Measurements from ENCODE around the gene BRD1.

BRD1 gene

GRCh38 chr22:49797706-49798105 lies 30.0 kb downstream of the BRD1 start:
- Histone ChIP-seq H3K9me3 (ENCODE audit: control insufficient read depth, insufficient read depth, low read length) (no peaks in the 10 kb centered on the region), H3K4me1 (ENCODE audit: control insufficient read depth, low read length) (no peaks in the 10 kb centered on the region), H3K4me3 (ENCODE audit: low read length) (no peak overlapping the region), H3F3A (ENCODE audit: control insufficient read depth, insufficient read depth) (no peaks in the 10 kb centered on the region; the same call in 1 of the 2 replicates), H3K27me3 (ENCODE audit: control insufficient read depth, low read length) (no peaks in the 10 kb centered on the region), H3K27ac (ENCODE audit: low read depth, low read length) (no peak overlapping the region), H3K79me2 (ENCODE audit: control insufficient read depth, low read length) (peaks cover 79% of the 10 kb centered on the region), H3K9me2 (replicated peaks; ENCODE audit: control insufficient read depth, low read length) (no peaks in the 10 kb centered on the region), H3K36me3 (ENCODE audit: control insufficient read depth, low read length) (peaks cover 86% of the 10 kb centered on the region), H4K20me1 (ENCODE audit: control insufficient read depth, insufficient read depth, low read depth, low read length) (peaks cover 3% of the 10 kb centered on the region; the same call in 1 of the 2 replicates), H3K4me2 (ENCODE audit: low read length) (no peak overlapping the region)
- TF ChIP-seq, protein P1, sequence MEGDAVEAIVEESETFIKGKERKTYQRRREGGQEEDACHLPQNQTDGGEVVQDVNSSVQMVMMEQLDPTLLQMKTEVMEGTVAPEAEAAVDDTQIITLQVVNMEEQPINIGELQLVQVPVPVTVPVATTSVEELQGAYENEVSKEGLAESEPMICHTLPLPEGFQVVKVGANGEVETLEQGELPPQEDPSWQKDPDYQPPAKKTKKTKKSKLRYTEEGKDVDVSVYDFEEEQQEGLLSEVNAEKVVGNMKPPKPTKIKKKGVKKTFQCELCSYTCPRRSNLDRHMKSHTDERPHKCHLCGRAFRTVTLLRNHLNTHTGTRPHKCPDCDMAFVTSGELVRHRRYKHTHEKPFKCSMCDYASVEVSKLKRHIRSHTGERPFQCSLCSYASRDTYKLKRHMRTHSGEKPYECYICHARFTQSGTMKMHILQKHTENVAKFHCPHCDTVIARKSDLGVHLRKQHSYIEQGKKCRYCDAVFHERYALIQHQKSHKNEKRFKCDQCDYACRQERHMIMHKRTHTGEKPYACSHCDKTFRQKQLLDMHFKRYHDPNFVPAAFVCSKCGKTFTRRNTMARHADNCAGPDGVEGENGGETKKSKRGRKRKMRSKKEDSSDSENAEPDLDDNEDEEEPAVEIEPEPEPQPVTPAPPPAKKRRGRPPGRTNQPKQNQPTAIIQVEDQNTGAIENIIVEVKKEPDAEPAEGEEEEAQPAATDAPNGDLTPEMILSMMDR (IDR thresholded peaks at IDR 0.05; ENCODE audit: low read depth, low read length, poor library complexity, severe bottlenecking) = no peak
- no peak for TF ChIP-seq EZH2phosphoT487 (IDR thresholded peaks at IDR 0.05; ENCODE audit: borderline replicate concordance, low read length)

DNA sequence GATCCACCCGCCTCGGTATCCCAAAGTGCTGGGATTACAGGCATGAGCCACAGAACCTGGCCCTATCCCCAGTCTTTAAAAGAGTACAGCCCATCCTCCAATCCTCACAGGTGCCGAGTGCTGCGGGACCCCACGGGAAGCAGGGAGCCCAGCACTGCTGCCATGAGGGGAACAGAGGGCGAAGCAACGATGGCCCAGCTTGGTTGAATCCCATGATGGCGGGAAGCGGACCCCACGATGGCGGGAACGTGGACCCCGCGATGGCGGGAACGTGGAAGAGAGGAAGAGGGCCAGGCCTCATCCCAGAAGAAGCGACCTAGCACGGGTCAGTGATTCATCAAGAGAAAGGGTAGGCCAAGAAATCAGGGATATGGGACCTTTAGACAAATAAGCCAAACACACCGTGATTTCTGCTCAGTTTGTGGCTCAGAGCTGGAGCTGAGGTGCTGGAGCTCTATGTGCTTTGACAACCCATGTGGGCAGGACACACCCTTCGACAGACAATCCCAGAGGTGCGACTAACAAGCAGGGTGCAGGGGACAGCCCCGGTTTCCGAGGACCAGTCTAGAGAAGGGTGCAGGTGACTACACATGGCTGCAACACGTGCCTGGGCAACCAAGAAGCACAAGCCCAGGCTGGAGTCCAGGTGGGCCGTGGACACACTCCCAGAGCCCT lies 30.9 kb downstream of the BRD1 start:
- Histone ChIP-seq H3F3A (ENCODE audit: control insufficient read depth, insufficient read depth) (no peaks in the 10 kb centered on the region; the same call in 1 of the 2 replicates), H3K36me3 (ENCODE audit: control insufficient read depth, low read length) (peaks cover 92% of the 10 kb centered on the region), H3K27ac (ENCODE audit: low read depth, low read length) (no peak overlapping the region), H3K4me2 (ENCODE audit: low read length) (no peak overlapping the region), H3K27me3 (ENCODE audit: control insufficient read depth, low read length) (no peaks in the 10 kb centered on the region), H3K4me1 (ENCODE audit: control insufficient read depth, low read length) (no peaks in the 10 kb centered on the region), H4K20me1 (ENCODE audit: control insufficient read depth, insufficient read depth, low read depth, low read length) (peaks cover 3% of the 10 kb centered on the region; the same call in 1 of the 2 replicates), H3K79me2 (ENCODE audit: control insufficient read depth, low read length) (peaks cover 82% of the 10 kb centered on the region), H3K9me2 (replicated peaks; ENCODE audit: control insufficient read depth, low read length) (no peaks in the 10 kb centered on the region), H3K9me3 (ENCODE audit: control insufficient read depth, insufficient read depth, low read length) (no peaks in the 10 kb centered on the region), H3K4me3 (ENCODE audit: low read length) (no peak overlapping the region)
- TF ChIP-seq EZH2phosphoT487 (IDR thresholded peaks at IDR 0.05; ENCODE audit: borderline replicate concordance, low read length) = no peak
- TF ChIP-seq, protein P1 (IDR thresholded peaks at IDR 0.05; ENCODE audit: low read depth, low read length, poor library complexity, severe bottlenecking) = no peak

DNA sequence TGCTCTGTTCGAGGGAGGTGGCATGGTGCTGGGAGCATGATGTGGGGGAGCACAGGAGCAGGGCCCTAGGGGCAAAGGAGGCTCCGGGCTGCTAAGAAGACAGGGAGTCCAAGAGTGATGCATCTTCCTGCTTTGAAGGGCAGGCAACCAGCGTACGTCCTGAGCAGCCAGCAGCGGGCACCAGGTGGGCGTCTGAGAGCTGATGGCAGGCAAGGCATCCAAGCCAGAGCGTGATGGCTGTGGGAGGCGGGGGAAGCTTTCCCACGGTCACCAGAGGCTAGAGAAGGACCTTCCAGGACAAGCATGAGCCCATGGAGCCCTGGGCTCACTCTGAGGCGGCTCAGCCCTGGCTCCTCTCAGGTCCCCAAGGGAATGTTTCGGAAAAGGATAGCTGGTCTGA lies 32.2 kb downstream of the BRD1 start:
- peaks cover 82% of the 10 kb centered on the region for H3K79me2 ChIP-seq (ENCODE audit: control insufficient read depth, low read length)
- H3K4me2 ChIP-seq (ENCODE audit: low read length) = no peak overlapping the region
- TF ChIP-seq EZH2phosphoT487 (IDR thresholded peaks at IDR 0.05; ENCODE audit: borderline replicate concordance, low read length) = no peak
- TF ChIP-seq, protein P1 (IDR thresholded peaks at IDR 0.05; ENCODE audit: low read depth, low read length, poor library complexity, severe bottlenecking) = no peak
- no peak overlapping the region for H3K4me3 ChIP-seq (ENCODE audit: low read length)
- H3K9me2 ChIP-seq (replicated peaks; ENCODE audit: control insufficient read depth, low read length) = no peaks in the 10 kb centered on the region
- no peaks in the 10 kb centered on the region; the same call in 1 of the 2 replicates for H3F3A ChIP-seq (ENCODE audit: control insufficient read depth, insufficient read depth)
- H3K27me3 ChIP-seq (ENCODE audit: control insufficient read depth, low read length) = no peaks in the 10 kb centered on the region
- H3K4me1 ChIP-seq (ENCODE audit: control insufficient read depth, low read length) = no peaks in the 10 kb centered on the region
- peaks cover 94% of the 10 kb centered on the region for H3K36me3 ChIP-seq (ENCODE audit: control insufficient read depth, low read length)
- H3K9me3 ChIP-seq (ENCODE audit: control insufficient read depth, insufficient read depth, low read length) = no peaks in the 10 kb centered on the region
- peaks cover 3% of the 10 kb centered on the region; the same call in 1 of the 2 replicates for H4K20me1 ChIP-seq (ENCODE audit: control insufficient read depth, insufficient read depth, low read depth, low read length)
- H3K27ac ChIP-seq (ENCODE audit: low read depth, low read length) = no peak overlapping the region

Measured in DOHH2 (cell line).